HG02642 (cell line): ENCODE data around the gene INCA1.

Experiments used
- ATAC-seq: cut with Tn5 transposase; IDR thresholded peaks from one replicate; pipeline ENCODE4 v1.9.1; 2021; ENCODE audit warnings: mild to moderate bottlenecking; ENCODE audit not compliant: unreplicated experiment, poor library complexity

INCA1 gene

DNA sequence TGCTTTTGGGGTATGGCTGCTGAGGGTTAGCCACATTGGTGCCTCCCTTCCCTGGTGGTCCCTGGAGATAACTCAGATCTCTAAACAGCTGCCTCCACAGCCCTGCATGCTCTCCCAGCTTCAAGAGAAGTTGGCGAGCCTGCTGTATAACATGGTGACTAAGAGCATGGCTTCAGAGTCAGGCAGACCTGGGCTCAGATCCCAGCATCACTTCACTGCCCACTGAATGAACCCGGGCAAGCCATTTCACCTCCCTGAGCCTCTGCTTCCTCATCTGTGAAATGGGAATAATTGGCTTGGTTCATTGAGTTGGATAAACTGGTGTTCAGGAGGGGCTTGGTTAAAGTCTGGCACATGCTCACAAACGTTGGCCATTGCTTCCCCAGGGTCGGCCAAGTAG, 17.0 kb upstream of the INCA1 start:
- no peak for ATAC-seq

DNA sequence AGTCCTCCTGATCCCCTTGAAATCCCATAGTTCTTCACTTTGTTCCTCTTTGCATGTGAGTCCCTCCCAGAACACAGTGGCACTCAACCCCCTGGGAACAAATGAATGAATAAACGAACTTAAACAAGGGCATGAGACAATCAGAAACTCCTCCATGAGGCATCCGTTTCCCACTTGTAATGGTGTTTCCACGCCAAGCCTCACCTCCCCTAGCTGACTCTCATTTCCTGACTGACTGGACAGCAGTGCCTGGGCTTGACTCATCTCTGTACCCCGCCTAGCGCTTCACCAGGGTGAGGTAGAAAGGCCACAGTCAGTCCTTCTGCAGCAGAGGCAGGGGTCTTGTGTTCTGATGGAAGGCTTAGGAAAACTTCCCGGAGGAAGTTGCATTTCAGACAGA, 14.6 kb upstream of the INCA1 start:
- ATAC-seq: no peak

GRCh38 chr17:5003214-5003867, 6.0 kb upstream of the INCA1 start:
- no peak for ATAC-seq

- ATAC-seq: no peak
Observed at GRCh38 chr17:5002121-5002788, 4.9 kb upstream of the INCA1 start.

GRCh38 chr17:5000237-5000639, 2.9 kb upstream of the INCA1 start:
- no peak for ATAC-seq

GRCh38 chr17:4999430-5000093, 2.2 kb upstream of the INCA1 start:
- ATAC-seq: no peak

GRCh38 chr17:4998732-4999429, 1.6 kb upstream of the INCA1 start:
- no peak for ATAC-seq

DNA sequence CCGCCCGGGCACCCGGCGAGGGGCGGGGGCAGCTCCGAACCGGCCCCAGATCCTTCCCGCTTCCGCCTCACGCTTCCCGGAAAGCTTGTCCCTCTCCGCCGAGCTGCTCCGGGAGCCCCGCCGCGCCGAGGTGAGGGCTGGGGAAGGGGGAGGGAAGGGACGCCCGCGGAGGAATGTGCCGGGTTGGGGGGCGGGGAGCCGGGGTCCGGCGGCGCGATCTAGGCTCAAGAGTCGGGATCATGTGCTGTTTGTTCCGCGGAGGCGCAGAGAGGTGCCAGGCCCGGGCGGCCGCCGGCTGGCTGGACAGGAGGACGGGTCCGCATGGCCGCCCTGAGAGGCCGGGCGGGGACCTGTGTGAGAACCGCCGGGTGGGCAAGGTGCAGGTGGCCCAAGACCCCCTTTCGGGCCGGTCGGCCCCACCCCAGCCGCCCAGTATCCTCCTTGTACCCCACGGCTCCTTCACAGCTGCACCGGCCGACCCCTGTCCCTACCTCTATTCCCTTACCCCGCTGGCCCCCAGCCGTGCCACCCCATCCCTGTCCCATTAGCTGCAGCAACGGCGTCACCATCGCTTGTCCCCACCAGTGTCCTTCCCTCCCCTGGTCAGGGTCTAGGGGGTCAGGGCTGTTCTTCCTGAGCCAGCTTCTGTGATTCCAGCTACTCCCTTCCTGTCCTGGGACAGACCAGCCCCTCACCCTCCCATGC, 857 bp upstream of the INCA1 start:
- peak; percentile 14 for ATAC-seq

DNA sequence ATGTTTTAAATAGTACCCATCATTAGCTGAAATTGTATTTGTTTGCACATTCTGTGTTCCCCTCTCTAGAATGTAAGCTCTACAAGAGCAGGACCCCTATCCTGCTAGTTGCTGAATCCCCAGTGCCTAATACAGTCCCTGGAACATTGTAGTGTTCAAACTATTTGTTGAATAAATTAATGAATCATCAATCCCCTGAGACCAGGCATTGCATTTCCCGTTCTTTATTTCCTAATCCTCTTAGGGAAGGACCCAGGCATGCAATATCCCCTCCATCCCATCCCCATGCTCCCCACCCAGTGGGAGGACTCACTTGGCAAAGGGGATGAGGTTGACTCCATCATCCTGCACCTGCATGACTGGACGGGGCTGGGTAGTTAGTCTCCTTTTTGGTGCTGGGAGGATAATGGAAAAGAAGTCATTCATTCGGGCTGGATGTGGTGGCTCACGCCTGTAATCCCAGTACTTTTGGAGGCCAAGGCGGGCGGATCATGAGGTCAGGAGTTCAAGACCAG, 3.2 kb downstream of the INCA1 start:
- ATAC-seq: no peak

GRCh38 chr17:4987767-4988567, 9.4 kb downstream of the INCA1 start:
- no peak for ATAC-seq

GRCh38 chr17:4986951-4987766, 10.2 kb downstream of the INCA1 start, which contains the start of gene CAMTA2:
Gene CAMTA2 (minus strand): TSS chr17:4987675. CDS start chr17:4986222, 1,453 bp downstream.
- peak; percentile 77 for ATAC-seq

- ATAC-seq: no peak
Observed at GRCh38 chr17:4986403-4986802, 10.9 kb downstream of the INCA1 start.

DNA sequence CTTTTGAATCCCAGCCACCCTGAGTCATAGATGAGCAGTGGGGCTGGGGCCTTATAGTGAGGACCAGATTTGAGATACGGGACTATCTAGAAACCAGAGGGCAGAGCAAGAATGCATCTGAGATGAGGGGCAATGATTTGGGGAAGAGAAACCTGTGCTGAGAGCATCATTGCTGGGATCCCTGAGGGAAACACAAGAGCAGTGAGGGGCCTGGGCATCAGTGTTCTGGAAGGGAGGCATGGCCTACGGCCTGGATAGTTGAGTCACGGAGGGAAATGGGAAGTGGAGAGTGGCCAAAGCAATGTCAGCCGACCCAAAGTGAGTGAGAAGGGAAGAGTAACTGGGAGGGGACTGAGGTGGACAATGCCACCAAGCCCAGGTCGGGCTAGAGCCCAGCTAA, 15.0 kb downstream of the INCA1 start:
- ATAC-seq: no peak

DNA sequence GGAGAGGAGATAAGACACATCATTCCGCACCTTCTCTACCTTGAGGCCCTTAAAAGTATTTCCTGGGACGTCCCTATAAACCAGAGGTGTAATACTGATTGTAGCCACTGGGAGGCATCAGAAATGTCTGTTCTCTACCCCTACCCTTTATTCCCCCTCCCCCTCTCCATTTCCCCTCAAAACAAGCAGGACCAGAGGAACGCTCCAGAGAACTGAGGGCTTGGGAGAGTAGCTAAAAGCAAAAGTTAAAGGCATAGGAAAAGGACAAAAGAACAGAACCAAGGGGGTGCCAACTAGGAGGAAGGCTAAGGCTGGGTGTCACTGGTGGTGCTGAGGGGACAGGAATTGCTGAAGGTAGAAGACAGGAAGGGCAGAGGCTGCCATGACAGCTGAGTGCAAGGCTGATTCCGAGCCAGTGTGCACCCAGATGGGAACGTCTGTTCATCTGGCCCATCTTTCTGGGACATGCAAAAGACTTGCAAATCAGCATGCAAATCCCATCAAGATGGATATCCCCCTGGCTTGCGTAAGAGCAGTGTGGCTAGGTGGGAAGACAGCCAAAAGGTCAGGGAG, 16.6 kb downstream of the INCA1 start:
- no peak for ATAC-seq

- ATAC-seq: no peak
Observed at GRCh38 chr17:4978726-4979125, 18.6 kb downstream of the INCA1 start.

DNA sequence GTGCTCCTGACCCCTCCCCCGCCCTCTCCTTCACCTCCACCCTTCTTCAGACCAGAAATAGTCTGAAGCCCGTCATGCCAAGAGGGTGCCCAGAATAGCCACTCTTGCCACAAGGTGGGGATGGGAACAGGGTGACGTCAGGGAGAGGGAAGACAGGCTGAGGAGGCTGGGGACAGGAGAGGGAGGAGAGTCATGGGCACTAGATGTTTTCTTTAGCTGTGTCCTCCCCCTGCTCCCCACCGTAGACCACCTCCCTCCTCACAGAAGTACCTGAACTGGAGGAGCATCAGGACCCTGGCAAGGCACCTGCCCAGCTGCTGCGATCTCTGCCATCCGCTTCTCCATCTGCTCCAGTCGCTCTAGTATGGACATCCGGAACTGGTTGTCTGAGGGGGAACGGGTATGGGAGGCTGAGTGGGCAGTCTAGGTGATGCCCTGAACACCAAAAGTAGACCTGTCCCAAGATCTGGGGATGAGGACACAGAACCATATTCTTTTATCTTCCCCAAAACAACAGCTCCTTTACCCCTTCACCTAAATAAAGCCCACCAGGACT, 23.1 kb downstream of the INCA1 start:
- no peak for ATAC-seq

- no peak for ATAC-seq
Observed at GRCh38 chr17:4973256-4974114, 23.8 kb downstream of the INCA1 start.
